Osteocyte (in vitro differentiated cells): Measurements from ENCODE around the gene ANO6. TPM values are rescaled to one million over a fixed set of nuclear protein-coding genes. Genes with fewer than 3 reads are reported as not detected.

Experiments
- DNase-seq: peaks from one replicate; pipeline ENCODE4 v3.0.0; 2021; ENCODE audit warnings: mixed read lengths; ENCODE audit not compliant: unreplicated experiment; ENCODE audit errors: extremely low spot score
- H3K27ac Mint-ChIP-seq: one replicate; pipeline ENCODE4 v1.8.0; 2021; ENCODE audit warnings: mild to moderate bottlenecking, mixed read lengths; ENCODE audit not compliant: unreplicated experiment
- H3K27me3 Mint-ChIP-seq: one replicate; pipeline ENCODE4 v1.8.0; 2021; ENCODE audit warnings: mixed read lengths; ENCODE audit not compliant: unreplicated experiment
- H3K36me3 Mint-ChIP-seq: one replicate; pipeline ENCODE4 v1.8.0; 2021; ENCODE audit warnings: mixed read lengths; ENCODE audit not compliant: unreplicated experiment
- H3K4me1 Mint-ChIP-seq: one replicate; pipeline ENCODE4 v1.8.0; 2021; ENCODE audit warnings: mixed read lengths; ENCODE audit not compliant: unreplicated experiment
- H3K4me3 Mint-ChIP-seq: one replicate; pipeline ENCODE4 v1.8.0; 2021; ENCODE audit warnings: mild to moderate bottlenecking, moderate library complexity, mixed read lengths; ENCODE audit not compliant: unreplicated experiment
- H3K9me3 Mint-ChIP-seq: one replicate; pipeline ENCODE4 v1.8.0; 2021; ENCODE audit warnings: mixed read lengths; ENCODE audit not compliant: unreplicated experiment
- CTCF ChIP-seq: fragments of 200-600 bp; sonication (generic); IDR thresholded peaks from 2 replicates; pipeline ENCODE4 v1.5.0; 2021; ENCODE audit warnings: antibody characterized with exemption, mild to moderate bottlenecking, moderate library complexity
- total RNA-seq: library from RNA; stranded (reverse); gene quantifications from 2 replicates; pipeline ENCODE4 v1.2.1, GENCODE V29; 2021

ANO6 gene
- total RNA-seq, 1 donor from 2014 or later: 65.5 TPM

DNA sequence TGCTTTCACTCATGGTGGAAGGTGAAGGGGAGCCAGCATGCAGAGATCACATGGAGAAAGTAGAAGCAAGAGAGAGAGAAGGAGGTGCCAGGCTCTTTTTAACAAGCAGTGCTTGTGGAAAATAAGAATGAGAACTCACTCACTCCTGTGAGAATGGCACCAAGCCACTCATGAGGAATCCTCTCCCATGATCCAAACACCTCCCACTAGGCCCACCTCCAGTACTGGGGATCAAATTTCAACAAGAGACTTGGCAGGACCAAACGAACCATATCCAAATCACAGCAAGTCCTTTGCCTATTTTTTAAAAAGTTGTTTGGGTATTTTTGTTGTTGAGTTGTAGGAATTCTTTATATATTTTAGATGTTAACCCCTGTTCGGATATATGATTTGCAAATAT lies 267.7 kb downstream of the ANO6 start:
- TF ChIP-seq CTCF: no peak
- peaks cover 6% of the 10 kb centered on the region for H3K9me3 Mint-ChIP-seq
- H3K4me1 Mint-ChIP-seq: no peaks in the 10 kb centered on the region
- no peaks in the 10 kb centered on the region for H3K36me3 Mint-ChIP-seq
- H3K27ac Mint-ChIP-seq: no peak overlapping the region
- no peak overlapping the region for H3K4me3 Mint-ChIP-seq
- no peak for DNase-seq
- H3K27me3 Mint-ChIP-seq: peaks cover 24% of the 10 kb centered on the region

Other genes starting within 250 kb of the ANO6 start
- gene DBX2, start 165.0 kb upstream of the ANO6 start, total RNA-seq: not detected in 2 replicates